OCI-LY1 (cell line): ENCODE measurements around the gene SLCO2A1.

Experiments
- CTCF ChIP-seq: fragments of 200-600 bp; sonication (generic), shearing (Covaris generic); IDR thresholded peaks from 2 replicates; pipeline ENCODE4 v1.5.1; 2017; ENCODE audit warnings: mild to moderate bottlenecking, antibody characterized with exemption, low read length, moderate library complexity, mixed read lengths
- EZH2 ChIP-seq: fragments of 200-600 bp; sonication (generic), shearing (Covaris generic); IDR thresholded peaks from 2 replicates; pipeline ENCODE4 v1.8.0; 2017; ENCODE audit warnings: borderline replicate concordance, mixed run types, mild to moderate bottlenecking, antibody characterized with exemption, low read length, moderate library complexity, mixed read lengths

GRCh38 chr3:133991637-133992036 is 38.1 kb downstream of the SLCO2A1 start:
- TF ChIP-seq CTCF = no peak
- TF ChIP-seq EZH2 = no peak
